ENCODE data around the gene PTGDR2.
A peak's percentile ranks its signal among the peaks of the same experiment; 100 is the strongest.

The PTGDR2 gene

DNA sequence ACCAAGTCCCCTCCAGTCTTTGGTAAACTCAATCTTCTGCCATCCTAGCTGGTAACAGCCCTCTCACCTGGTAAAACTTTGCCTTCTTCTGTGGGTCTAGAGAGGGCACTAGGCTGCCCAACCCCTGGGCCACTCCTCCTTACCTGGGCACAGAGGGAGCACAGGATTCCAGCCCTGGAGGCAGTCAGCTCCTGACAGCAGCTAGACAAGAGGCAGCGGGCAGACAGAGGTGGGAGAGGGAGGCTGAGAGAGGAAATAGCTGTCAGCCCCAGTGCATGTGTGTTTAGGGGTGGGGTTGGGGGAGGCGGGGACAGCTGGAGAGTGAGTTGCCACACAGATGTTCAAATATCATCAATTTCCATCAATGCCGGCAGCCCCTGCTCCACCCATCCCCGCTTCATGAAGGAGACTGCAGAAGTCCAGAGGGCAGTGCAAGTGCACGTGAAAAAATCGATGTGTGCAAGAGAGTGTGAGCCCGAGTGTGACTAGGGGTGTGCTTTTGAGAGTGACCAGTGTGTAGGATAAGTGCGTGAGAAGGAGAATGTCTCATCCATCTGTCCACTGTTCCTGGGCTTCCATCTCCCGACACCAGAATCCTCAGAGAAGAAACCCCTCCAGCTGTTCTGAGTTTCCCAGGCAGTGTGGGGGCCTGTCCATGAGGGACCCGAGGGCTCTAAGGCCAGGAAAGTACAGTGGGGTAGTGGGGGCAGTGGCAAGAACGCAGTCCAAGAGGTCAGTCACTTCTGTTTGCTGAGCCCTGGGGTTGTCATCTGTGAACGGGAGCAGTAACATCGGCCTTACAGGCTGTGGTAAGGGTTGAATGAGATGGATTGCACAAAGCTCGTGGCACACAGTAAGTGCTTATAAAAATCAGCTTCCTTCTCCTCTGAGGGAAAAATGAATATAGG lies at the start of gene PTGDR2:
Gene PTGDR2 (minus strand): TSS at position 225 of the 908 bp plus-strand sequence. CDS start 2,228 bp downstream, outside the sequence.
- DNase-seq = no peak

- no peak for DNase-seq
These were observed 49.3 kb upstream of the PTGDR2 start for GRCh38 chr11:60905047-60905446.

- DNase-seq = no peak
These were observed 46.9 kb upstream of the PTGDR2 start for GRCh38 chr11:60902625-60903024.

- no peak for DNase-seq
These were observed 45.1 kb upstream of the PTGDR2 start for GRCh38 chr11:60900673-60901404.

DNA sequence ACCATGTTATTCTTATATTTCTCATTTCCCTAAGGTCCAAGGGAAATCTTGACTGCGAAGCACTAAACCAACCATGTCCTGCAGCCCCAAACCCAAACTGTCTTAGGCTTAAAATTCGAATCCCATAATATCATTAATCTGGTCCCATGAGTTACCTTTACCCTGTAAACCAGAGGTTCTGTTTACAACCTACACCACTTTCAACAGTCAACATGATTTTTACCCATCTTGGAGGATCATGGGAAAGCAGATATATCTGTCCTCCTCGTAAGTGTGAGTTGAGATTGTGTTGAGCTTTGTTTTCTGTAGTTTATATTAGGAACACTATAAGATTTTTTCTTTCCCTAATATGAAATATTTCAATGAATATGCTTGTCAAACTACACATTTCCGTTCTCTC lies 44.2 kb upstream of the PTGDR2 start:
- no peak for DNase-seq

- peak; percentile 45 for DNase-seq
These were observed 43.5 kb upstream of the PTGDR2 start for GRCh38 chr11:60899046-60899936.

GRCh38 chr11:60897496-60897895 lies 41.7 kb upstream of the PTGDR2 start:
- DNase-seq = no peak

- no peak for DNase-seq
These were observed 39.9 kb upstream of the PTGDR2 start for GRCh38 chr11:60895687-60896086.

GRCh38 chr11:60891103-60891741 lies 35.5 kb upstream of the PTGDR2 start:
- DNase-seq = no peak

DNA sequence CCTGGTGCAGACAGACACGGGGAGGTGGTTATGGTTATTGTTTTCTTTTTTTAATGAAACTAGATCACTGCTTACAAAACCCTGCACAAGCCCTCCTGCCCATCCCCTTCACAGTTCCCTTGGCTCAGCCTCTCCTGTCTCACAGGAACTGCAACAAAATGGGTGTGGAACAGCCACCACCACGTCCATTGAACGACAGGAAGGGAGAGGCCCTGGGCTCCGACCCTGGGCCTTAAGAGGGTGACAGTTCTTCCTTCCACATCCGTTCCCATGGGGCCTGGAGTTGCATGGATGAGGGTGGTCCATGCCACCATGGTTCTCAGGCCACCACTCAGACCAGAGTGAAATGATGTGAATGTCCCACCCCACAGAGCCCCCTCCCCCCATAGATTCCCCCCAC lies 34.9 kb upstream of the PTGDR2 start:
- DNase-seq = no peak

GRCh38 chr11:60889869-60890311 lies 34.1 kb upstream of the PTGDR2 start:
- DNase-seq = no peak

GRCh38 chr11:60887556-60887955 lies 31.8 kb upstream of the PTGDR2 start:
- peak; percentile 34 for DNase-seq

DNA sequence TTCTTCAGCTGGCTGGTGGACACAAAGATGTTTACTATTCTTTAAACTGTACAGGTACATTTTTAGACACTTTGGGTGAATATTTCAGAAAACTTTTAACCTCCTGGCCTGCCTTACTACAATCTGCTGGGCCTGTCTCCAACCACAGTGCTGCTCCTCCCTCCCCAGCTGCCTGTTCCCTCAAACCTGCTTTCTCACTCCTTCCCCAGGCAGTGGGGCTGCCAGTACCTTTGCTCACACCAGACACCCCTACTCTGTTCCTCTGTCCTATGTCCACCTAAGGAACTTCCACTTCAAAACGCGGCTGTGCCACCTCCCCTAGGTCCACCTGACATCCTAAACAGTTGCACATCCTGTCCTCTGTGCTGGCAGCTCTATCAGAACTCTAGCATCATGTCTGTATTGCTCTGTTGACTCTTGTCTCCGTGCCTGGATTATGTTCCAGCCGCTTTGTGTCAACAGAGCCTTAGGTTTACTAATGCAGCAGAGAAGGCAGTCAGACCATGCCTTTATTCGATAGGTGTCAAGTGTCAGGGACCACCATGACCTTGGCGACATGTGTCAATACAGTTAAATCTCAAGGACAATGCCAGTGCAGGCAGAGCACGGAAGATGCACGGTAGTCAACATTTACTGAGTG lies 25.0 kb upstream of the PTGDR2 start:
- DNase-seq = no peak

- DNase-seq = no peak
These were observed 24.3 kb upstream of the PTGDR2 start for GRCh38 chr11:60879971-60880588.

DNA sequence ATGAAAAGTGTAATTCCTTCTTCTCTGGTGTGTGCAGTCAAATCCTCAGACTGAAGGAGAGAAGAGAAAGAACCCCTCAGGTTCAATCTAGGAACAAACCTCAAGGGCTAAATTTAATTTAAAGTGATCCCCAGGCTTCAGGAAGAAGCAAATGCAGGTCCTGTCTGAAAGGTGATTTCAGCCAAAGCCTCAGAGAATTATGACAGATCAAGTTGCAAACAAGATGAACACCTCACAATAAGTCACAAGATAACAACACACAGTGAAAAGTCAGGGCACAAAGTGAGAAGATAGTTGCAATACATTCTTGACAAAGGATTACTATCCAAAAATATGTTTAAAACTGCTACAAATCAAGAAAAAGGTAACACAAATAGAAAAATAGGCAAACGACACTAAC lies 23.4 kb upstream of the PTGDR2 start:
- no peak for DNase-seq

DNA sequence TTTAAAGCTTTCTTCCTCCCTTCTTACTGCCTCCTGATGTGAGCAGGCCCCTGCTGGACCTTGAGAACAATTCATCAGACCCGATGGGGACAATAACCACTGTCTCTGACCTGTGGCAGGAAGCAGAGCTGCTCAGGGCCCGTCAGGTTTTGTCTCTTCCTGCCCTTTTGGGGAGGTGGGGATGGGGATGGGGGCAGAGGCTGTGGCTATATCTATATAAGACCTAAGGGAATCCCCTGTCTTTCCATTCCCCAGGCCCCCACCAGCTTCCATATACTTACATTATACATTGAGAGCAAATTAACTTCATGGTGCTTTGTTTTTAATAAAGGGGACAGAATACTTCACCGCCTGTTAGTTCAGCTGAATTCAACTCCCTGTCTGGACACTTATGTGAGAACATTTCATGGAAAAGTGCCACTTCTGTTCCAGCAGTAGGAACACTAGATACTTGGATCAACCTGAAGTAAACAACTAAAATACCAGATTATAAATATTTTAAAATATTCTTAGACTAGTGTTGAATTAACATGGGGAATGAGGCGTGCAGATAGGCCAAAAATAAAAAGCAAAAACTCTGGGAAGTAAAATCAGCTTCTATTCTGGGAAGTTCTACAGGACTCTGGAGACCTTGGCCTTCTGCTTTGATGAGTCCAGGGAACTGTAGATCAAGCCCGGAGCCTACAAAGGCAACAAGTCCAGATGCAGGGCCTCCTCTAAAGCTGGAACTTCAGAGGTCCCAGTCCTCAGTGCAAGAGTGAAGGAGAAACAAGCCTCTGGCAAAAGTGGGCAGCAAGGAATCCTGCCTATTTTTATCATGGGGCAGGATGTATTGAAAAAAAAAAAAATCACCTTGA lies 22.7 kb upstream of the PTGDR2 start:
- no peak for DNase-seq

GRCh38 chr11:60876168-60876485 lies 20.4 kb upstream of the PTGDR2 start:
- no peak for DNase-seq

DNA sequence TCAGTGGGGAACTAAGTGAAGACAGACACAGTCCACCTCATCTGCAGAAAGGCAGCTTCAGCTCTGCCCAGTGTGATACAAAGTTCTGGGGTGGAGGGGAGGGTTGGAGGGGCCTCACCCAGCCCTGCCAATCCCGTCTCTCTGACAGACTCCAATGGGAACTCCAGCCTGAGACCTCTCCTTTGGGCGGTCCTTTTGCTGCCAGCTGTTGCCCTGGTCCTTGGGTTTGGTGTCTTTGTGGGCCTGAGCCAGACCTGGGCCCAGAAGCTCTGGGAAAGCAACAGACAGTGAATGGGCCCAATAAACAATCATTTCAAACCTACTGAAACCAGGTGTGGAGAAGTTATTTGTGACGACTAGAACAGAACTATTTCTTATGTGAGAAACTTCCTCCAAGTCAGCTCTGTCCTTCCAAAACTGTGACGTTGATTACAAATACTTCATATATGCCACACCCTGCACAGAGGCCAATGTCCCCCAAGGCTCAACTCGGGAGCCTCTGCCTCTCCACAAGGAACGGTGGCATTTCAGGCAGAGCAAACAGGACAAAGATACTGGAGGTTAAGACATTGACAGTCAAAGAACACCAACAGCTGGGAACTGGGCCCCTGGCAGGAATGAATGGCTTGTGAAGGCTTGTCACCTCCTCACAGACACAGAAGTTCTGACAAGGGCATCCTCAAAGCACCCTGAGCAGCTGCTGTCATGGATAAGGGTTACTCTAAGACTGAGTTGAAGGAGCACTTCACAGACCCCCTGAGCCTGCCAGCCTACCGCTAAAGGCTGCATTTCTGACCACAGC lies 19.8 kb upstream of the PTGDR2 start:
- no peak for DNase-seq
